GM18858 (cell line): ENCODE data around the gene TIMMDC1.
"Not testable (repeated sequence)": the region's sequence is repeated elsewhere in the genome, so short reads cannot be mapped to it uniquely, and the experiment has no call there.

Experiments
- ATAC-seq: cut with Tn5 transposase; IDR thresholded peaks from one replicate; pipeline ENCODE4 v1.9.1; 2021; ENCODE audit not compliant: unreplicated experiment

TIMMDC1 gene

GRCh38 chr3:119553823-119554415 is 55.6 kb downstream of the TIMMDC1 start:
- no peak for ATAC-seq

DNA sequence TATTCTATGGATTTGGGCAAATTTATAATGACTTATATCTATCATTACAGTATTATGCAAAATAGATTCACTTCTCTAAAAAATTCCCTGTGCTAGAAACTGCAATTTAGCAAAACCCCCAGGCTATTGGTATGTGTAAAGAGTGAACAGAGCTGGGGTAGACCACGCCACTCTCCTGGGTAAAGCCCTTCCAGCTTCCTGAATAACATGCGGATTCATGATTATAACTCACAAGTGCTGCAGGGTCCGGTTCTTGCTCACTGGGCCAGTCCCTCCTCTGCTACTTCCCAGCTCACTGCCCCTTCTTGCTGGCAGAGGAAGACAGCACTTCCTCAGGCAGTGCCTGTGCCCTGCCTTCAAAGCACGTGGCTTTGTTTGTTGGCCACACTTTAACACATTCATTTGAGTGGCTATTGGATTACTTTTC is 57.0 kb downstream of the TIMMDC1 start:
- peak; percentile 23 for ATAC-seq

DNA sequence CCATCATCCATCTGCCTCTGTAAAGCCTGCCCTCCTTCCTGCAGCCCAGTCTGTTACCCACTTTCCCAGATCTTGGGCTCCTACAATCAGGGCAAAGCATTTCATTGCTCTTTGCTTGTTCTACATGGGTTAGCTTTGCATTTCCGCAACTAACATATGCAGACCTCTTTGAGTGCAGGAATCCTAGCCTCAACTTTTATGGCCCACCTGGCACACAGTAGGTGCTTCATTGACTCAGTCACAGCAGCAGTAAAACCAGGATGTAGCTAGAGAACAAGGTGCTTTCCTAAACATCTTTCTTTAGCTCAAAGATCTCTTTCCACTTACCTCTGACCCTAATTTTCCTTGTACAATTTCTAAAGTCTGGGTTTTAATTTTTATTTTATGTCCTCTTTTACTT is 57.6 kb downstream of the TIMMDC1 start:
- ATAC-seq: no peak

GRCh38 chr3:119557192-119557876 is 59.0 kb downstream of the TIMMDC1 start:
- no peak for ATAC-seq

DNA sequence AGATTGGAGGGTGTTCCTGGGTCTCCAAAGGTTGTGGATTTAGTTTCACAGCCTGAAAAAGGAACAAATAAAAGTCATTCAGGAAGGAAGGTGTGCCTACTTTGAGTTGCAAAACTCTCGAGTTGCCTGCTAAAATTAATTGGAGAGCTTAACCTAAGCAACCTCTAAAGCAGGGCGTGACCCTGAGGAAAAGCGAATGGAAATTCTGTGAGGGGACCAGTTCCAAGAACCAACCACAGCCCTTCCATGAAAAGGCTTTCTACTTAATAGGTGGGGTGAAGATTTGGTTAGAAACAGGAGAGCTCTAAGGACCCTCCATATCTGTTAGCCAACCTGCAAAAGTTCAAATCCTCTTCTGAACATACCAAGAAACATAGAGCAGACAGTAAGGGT is 59.5 kb downstream of the TIMMDC1 start:
- no peak for ATAC-seq

DNA sequence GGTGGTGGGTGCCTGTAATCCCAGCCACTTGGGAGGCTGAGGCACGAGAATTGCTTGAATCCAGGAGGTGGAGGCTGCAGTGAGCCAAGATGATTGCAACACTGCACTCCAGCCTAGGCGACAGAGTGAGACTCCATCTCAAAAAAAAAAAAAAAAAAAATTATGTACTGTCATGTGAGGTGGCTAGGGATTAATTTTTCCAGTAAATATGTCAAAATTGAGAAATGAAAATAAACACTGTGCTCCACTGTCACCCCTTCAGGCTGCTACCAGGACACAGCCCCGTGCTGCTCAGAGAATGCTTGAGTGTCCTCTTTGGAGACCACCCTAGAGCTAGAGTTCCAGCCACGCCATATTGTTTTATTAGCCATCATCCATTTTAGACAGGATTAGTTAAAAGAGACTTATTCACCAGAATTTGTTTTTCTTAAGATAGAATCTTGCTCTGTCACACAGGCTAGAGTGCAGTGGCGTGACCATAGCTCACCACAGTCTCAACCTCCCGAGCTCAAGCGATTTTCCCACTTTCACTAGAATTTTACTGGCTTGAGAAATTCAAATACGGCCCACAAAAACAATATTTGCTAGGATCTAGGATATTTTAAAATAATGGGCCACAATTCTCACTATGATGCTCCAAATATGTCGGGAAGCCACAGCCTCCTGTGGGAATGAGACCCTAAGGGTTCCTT is 60.4 kb downstream of the TIMMDC1 start:
- no peak for ATAC-seq

GRCh38 chr3:119559441-119559963 is 61.2 kb downstream of the TIMMDC1 start, which contains the start of gene CD80:
Gene CD80, minus strand, starts transcription at chr3:119559614. Its CDS starts 1,886 bp downstream, at chr3:119557728.
- peak; percentile 38 for ATAC-seq

GRCh38 chr3:119560160-119560559 is 61.8 kb downstream of the TIMMDC1 start:
- no peak for ATAC-seq

DNA sequence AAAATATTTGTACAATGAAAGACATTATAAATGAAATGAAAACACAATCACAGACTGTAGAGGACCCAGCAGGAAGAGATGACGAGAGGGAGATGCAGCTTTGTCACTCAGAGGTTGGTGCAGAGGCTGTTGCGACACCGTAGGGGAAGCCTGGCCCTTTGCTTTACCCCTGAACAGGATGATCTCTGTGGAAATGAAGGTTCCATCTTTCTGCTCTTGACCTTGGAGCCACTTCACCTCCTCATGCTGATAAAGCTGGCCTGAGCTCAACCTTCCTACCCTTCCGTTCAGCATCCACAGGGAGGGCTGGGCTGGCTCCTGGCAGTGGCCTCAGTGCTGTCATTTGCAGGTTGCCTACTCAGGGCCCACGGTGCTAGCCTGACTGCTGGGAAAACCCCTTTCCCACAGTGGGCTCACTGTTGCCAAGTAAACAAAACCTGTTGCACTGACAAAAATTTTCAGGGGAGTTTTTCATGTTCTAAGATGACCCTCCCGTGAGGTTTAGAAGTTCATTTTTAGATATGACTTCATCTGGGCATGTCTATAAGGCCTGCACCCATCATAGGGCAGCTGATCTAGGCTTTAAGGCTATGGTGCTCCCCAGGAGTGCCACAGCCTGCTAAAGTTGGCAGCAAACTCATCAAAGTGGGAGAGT is 64.1 kb downstream of the TIMMDC1 start:
- ATAC-seq: peak; percentile 71

DNA sequence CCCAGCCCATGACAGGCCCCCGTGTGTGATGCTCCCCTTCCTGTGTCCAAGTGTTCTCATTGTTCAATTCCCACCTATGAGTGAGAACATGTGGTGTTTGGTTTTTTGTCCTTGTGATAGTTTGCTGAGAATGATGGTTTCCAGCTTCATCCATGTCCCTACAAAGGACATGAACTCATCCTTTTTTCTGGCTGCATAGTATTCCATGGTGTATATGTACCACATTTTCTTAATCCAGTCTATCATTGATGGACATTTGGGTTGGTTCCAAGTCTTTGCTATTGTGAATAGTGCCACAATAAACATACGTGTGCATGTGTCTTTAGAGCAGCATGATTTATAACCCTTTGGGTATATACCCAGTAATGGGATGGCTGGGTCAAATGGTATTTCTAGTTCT is 65.0 kb downstream of the TIMMDC1 start:
- ATAC-seq: not testable (repeated sequence)

- no peak for ATAC-seq
These were observed 70.8 kb downstream of the TIMMDC1 start for GRCh38 chr3:119569156-119569555.

DNA sequence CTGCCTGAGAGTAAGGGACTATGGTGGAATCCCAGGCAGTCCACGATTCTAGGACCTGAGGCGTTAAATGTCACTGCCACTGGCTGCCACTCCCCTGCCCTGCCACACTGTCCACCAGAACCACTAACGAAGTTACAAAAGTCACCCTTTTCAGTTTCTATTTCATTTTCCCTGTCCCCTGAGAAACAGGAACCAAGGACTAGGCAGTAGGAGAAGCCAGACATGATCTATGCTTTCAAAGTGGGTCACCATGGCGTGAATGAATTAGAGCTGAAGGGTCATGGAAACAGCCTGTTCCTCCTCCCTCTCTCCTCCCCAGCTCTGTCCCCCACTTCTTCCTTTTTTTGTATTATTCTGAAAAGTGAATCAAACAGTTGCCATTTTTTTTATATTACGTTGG is 71.9 kb downstream of the TIMMDC1 start:
- no peak for ATAC-seq

GRCh38 chr3:119571230-119571629 is 72.9 kb downstream of the TIMMDC1 start:
- no peak for ATAC-seq

DNA sequence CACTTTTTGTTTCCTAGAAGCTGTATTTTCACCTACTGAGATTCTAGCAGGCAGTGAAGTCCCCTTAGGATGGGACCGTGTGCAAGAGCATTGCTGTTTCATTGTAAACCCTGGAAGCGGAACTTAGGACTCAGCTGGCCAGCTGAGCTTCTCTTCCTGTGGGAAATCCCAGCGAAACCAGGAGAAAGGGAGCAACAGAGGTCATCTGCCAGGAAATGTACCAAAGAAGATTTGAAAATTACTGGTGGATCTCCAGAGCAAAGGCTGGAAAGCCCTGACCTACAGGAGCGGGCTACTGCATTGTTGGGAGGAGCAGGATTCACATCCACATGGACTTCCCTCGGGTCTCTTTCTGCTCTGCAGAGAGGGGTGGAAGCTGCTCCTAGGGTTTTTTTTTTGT is 73.3 kb downstream of the TIMMDC1 start:
- no peak for ATAC-seq
